HepG2 (cell line): ENCODE measurements around the gene SEZ6. TPM values are rescaled to one million over a fixed set of nuclear protein-coding genes. Genes with fewer than 3 reads are reported as not detected.
A peak's percentile ranks its signal among the peaks of the same experiment; 100 is the strongest.

ENCODE experiments used
- AKAP8 ChIP-seq: sonication (generic); formaldehyde crosslinking; IDR thresholded peaks from 2 replicates; pipeline ENCODE4 v1.5.1; 2020; ENCODE audit warnings: mild to moderate bottlenecking, missing genetic modification reagents
- ATF7-NPFF ChIP-seq: sonication (generic); formaldehyde crosslinking; IDR thresholded peaks from 2 replicates; pipeline ENCODE4 v1.8.1; 2023; ENCODE audit warnings: mild to moderate bottlenecking, low read depth, missing genetic modification reagents, moderate library complexity
- FOXK1 ChIP-seq: sonication (generic); formaldehyde crosslinking; IDR thresholded peaks from 2 replicates; pipeline ENCODE4 v1.4.0; 2020; ENCODE audit warnings: low read depth, missing genetic modification reagents, borderline replicate concordance
- GATAD1 ChIP-seq: IDR thresholded peaks from 2 replicates; pipeline ENCODE4 v1.6.1; 2016; ENCODE audit warnings: missing genetic modification reagents, missing compliant biosample characterization
- PLRG1 ChIP-seq: fragments of 450-650 bp; conservative IDR thresholded peaks from 2 replicates; pipeline ENCODE4 v1.6.1; 2016
- RARG ChIP-seq: sonication (generic); formaldehyde crosslinking; IDR thresholded peaks from 2 replicates; pipeline ENCODE4 v1.4.0; 2020; ENCODE audit warnings: low read depth, mild to moderate bottlenecking, missing genetic modification reagents
- SAP130 ChIP-seq: IDR thresholded peaks from 2 replicates; pipeline ENCODE4 v1.6.1; 2016; ENCODE audit warnings: low read depth
- SP1 ChIP-seq, 2 experiments: fragments of 450-650 bp in 1 of 2; sonication (generic) in 1 of 2; formaldehyde crosslinking in 1 of 2; IDR thresholded peaks; 2 replicates each; pipeline versions ENCODE4 v1.4.0 to v1.6.1; 2016 to 2020; ENCODE audit warnings: missing genetic modification reagents in 1 of 2
- SP5 ChIP-seq: IDR thresholded peaks from 2 replicates; pipeline ENCODE4 v1.6.1; 2016; ENCODE audit warnings: low read depth, borderline replicate concordance
- U2AF2 ChIP-seq: fragments of 200-400 bp; formaldehyde crosslinking; IDR thresholded peaks from 2 replicates; pipeline ENCODE4 v1.6.1; 2017; ENCODE audit warnings: low read depth, mild to moderate bottlenecking, low read length
- ZBTB42 ChIP-seq: sonication (generic); formaldehyde crosslinking; IDR thresholded peaks from 2 replicates; pipeline ENCODE4 v1.5.0; 2020; ENCODE audit warnings: mild to moderate bottlenecking, missing genetic modification reagents
- ZFP36 ChIP-seq: fragments of 150-350 bp; IDR thresholded peaks from 2 replicates; pipeline ENCODE4 v1.6.1; 2018; ENCODE audit warnings: borderline replicate concordance, low read length, low read depth; ENCODE audit not compliant: partially characterized antibody
- ZMYM2 ChIP-seq: sonication (generic); formaldehyde crosslinking; IDR thresholded peaks from 2 replicates; pipeline ENCODE4 v1.8.0; 2022; ENCODE audit warnings: mild to moderate bottlenecking, missing genetic modification reagents
- ZNF180 ChIP-seq: sonication (generic); formaldehyde crosslinking; IDR thresholded peaks from 2 replicates; pipeline ENCODE4 v1.4.0; 2020; ENCODE audit warnings: low read depth, missing genetic modification reagents, borderline replicate concordance
- ZNF567 ChIP-seq: sonication (generic); formaldehyde crosslinking; IDR thresholded peaks from 2 replicates; pipeline ENCODE4 v1.8.1; 2023; ENCODE audit warnings: mild to moderate bottlenecking, missing genetic modification reagents, borderline replicate concordance
- ZNF616 ChIP-seq: sonication (generic); formaldehyde crosslinking; IDR thresholded peaks from 2 replicates; pipeline ENCODE4 v1.5.0; 2020; ENCODE audit warnings: low read depth, mild to moderate bottlenecking, missing genetic modification reagents
- ZNF850 ChIP-seq: sonication (generic); formaldehyde crosslinking; conservative IDR thresholded peaks from 2 replicates; pipeline ENCODE4 v1.9.0; 2021; ENCODE audit warnings: mild to moderate bottlenecking, missing genetic modification reagents
- polyA plus RNA-seq, 8 experiments: library from polyadenylated mRNA; depleted of rRNA in 3 of 8; stranded (reverse) in 7 of 8; unstranded in 1 of 8; fragments of >200 nt; fragmentation: Illumina TruSeq in 4 of 8; extraction: Trizol in 4 of 8; gene quantifications; 2 replicates each; pipeline versions ENCODE4 v1.2.1 to v1.2.3, GENCODE V29; 2011 to 2016; ENCODE audit warnings: low read depth in 4 of 8, missing spikeins in 1 of 8, mixed read lengths in 1 of 8; ENCODE audit not compliant: insufficient read depth in 1 of 8
- total RNA-seq, 5 experiments: library from RNA; depleted of rRNA; stranded (reverse); fragments of >200 nt; fragmentation: Illumina TruSeq; extraction: Trizol; gene quantifications; 2 replicates each; pipeline ENCODE4 v1.2.3, GENCODE V29; 2016; ENCODE audit warnings: low read depth in 1 of 5
- TF ChIP-seq, protein P1 (sequence below): sonication (generic); formaldehyde crosslinking; IDR thresholded peaks from 2 replicates; pipeline ENCODE4 v1.4.0; 2020; ENCODE audit warnings: mild to moderate bottlenecking, low read depth, missing genetic modification reagents
- TF ChIP-seq, protein P2 (sequence below): sonication (generic); formaldehyde crosslinking; IDR thresholded peaks from 2 replicates; pipeline ENCODE4 v1.4.0; 2020; ENCODE audit warnings: missing genetic modification reagents
- TF ChIP-seq, protein P3 (sequence below): sonication (generic); formaldehyde crosslinking; IDR thresholded peaks from 2 replicates; pipeline ENCODE4 v1.5.1; 2020; ENCODE audit warnings: mild to moderate bottlenecking, missing genetic modification reagents, borderline replicate concordance
- TF ChIP-seq, protein P4 (sequence below): sonication (generic); formaldehyde crosslinking; IDR thresholded peaks from 2 replicates; pipeline ENCODE4 v1.5.0; 2020; ENCODE audit warnings: mild to moderate bottlenecking, missing genetic modification reagents, moderate library complexity
- TF ChIP-seq, protein P5 (sequence below): sonication (generic); formaldehyde crosslinking; IDR thresholded peaks from 2 replicates; pipeline ENCODE4 v1.8.1; 2023; ENCODE audit warnings: missing genetic modification reagents, inconsistent platforms, borderline replicate concordance

SEZ6 gene
- total and polyA plus RNA-seq, 2 of the 13 experiments (the other 11 are each of a cell fraction or from before 2014, with no cell fraction given), result not detected

DNA sequence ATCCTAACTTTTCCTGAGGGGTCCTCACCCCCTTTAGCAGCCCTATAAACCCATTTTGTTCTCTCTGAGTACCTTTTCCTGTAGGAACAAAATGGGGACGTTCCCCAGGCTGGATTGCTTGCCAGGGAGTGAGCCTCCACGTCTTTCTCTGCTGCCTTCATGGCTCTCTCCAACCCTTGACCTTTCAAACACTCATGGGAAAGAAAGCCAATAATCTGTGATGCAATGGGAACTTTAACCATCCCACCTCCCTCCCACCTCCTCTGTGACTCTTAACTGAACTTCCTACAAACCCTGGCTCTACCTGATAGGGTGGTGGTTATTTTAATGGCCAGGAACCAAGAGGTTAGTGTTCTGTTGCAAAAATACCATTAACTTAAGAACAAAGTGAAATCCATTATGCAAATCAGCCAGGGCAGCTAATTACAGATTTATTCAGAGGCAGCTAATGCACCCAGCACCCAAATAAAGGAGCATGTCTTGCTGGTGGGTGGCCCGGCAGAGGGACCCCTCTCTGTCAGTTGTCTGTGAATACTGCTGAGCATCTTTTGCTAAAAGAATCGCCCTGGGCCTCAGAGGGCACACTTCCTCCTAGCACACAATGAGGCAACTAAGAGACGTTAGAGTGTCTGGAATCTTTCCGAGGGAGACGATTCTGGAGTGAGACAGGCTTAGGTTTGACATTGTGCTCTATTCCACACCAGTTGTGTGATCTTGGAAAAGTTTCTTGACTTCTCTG is 40.1 kb upstream of the SEZ6 start (continued):
- TF ChIP-seq, protein P1, sequence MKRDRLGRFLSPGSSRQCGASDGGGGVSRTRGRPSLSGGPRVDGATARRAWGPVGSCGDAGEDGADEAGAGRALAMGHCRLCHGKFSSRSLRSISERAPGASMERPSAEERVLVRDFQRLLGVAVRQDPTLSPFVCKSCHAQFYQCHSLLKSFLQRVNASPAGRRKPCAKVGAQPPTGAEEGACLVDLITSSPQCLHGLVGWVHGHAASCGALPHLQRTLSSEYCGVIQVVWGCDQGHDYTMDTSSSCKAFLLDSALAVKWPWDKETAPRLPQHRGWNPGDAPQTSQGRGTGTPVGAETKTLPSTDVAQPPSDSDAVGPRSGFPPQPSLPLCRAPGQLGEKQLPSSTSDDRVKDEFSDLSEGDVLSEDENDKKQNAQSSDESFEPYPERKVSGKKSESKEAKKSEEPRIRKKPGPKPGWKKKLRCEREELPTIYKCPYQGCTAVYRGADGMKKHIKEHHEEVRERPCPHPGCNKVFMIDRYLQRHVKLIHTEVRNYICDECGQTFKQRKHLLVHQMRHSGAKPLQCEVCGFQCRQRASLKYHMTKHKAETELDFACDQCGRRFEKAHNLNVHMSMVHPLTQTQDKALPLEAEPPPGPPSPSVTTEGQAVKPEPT (CRISPR knock-in tag), result no peak
- TF ChIP-seq AKAP8 (CRISPR knock-in tag) (no peak), ZNF616 (CRISPR knock-in tag) (no peak), ZNF850 (CRISPR knock-in tag) (no peak), U2AF2 (no peak), SP5 (peak; percentile 73; the same call in 1 of the 2 replicates), FOXK1 (CRISPR knock-in tag) (peak; percentile 44; the same call in 1 of the 2 replicates), ATF7-NPFF (CRISPR knock-in tag) (no peak), RARG (no peak), ZNF180 (no peak), ZBTB42 (no peak), ZFP36 (no peak), SAP130 (CRISPR knock-in tag) (peak; percentile 74), SP1 (IDR thresholded peaks at IDR 0.05) (no peak), SP1 (CRISPR knock-in tag; IDR thresholded peaks at IDR 0.05) (no peak), GATAD1 (CRISPR knock-in tag) (0 out of 2 replicates have a peak, but pooled peaks have one; percentile 25), ZMYM2 (no peak), ZNF567 (CRISPR knock-in tag) (no peak), PLRG1 (no peak)
- TF ChIP-seq, protein P2, sequence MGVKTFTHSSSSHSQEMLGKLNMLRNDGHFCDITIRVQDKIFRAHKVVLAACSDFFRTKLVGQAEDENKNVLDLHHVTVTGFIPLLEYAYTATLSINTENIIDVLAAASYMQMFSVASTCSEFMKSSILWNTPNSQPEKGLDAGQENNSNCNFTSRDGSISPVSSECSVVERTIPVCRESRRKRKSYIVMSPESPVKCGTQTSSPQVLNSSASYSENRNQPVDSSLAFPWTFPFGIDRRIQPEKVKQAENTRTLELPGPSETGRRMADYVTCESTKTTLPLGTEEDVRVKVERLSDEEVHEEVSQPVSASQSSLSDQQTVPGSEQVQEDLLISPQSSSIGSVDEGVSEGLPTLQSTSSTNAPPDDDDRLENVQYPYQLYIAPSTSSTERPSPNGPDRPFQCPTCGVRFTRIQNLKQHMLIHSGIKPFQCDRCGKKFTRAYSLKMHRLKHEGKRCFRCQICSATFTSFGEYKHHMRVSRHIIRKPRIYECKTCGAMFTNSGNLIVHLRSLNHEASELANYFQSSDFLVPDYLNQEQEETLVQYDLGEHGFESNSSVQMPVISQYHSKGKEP (CRISPR knock-in tag), result no peak
- TF ChIP-seq, protein P3, sequence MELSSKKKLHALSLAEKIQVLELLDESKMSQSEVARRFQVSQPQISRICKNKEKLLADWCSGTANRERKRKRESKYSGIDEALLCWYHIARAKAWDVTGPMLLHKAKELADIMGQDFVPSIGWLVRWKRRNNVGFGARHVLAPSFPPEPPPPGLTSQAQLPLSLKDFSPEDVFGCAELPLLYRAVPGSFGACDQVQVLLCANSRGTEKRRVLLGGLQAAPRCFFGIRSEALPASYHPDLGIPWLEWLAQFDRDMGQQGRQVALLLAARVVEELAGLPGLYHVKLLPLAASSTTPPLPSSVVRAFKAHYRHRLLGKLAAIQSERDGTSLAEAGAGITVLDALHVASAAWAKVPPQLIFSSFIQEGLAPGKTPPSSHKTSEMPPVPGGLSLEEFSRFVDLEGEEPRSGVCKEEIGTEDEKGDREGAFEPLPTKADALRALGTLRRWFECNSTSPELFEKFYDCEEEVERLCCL (CRISPR knock-in tag), result no peak
- TF ChIP-seq, protein P4, sequence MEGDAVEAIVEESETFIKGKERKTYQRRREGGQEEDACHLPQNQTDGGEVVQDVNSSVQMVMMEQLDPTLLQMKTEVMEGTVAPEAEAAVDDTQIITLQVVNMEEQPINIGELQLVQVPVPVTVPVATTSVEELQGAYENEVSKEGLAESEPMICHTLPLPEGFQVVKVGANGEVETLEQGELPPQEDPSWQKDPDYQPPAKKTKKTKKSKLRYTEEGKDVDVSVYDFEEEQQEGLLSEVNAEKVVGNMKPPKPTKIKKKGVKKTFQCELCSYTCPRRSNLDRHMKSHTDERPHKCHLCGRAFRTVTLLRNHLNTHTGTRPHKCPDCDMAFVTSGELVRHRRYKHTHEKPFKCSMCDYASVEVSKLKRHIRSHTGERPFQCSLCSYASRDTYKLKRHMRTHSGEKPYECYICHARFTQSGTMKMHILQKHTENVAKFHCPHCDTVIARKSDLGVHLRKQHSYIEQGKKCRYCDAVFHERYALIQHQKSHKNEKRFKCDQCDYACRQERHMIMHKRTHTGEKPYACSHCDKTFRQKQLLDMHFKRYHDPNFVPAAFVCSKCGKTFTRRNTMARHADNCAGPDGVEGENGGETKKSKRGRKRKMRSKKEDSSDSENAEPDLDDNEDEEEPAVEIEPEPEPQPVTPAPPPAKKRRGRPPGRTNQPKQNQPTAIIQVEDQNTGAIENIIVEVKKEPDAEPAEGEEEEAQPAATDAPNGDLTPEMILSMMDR (CRISPR knock-in tag), result no peak
- TF ChIP-seq, protein P5, sequence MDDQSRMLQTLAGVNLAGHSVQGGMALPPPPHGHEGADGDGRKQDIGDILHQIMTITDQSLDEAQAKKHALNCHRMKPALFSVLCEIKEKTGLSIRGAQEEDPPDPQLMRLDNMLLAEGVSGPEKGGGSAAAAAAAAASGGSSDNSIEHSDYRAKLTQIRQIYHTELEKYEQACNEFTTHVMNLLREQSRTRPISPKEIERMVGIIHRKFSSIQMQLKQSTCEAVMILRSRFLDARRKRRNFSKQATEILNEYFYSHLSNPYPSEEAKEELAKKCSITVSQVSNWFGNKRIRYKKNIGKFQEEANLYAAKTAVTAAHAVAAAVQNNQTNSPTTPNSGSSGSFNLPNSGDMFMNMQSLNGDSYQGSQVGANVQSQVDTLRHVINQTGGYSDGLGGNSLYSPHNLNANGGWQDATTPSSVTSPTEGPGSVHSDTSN (CRISPR knock-in tag), result no peak
